NB4 (cell line): ENCODE results near the gene ATP9B.
"Not testable (repeated sequence)": the region's sequence is repeated elsewhere in the genome, so short reads cannot be mapped to it uniquely, and the experiment has no call there.

Experiments
- DNase-seq: peaks from one replicate; pipeline ENCODE4 v3.0.0; 2010; ENCODE audit warnings: low read depth
- H3K4me3 ChIP-seq: one replicate; pipeline ENCODE4 v1.5.1; 2011; ENCODE audit warnings: mild to moderate bottlenecking, low read depth, low read length, moderate library complexity
- MAX ChIP-seq: IDR thresholded peaks from 2 replicates; pipeline ENCODE4 v1.6.1; 2011; ENCODE audit warnings: low read depth, low read length
- MYC ChIP-seq: IDR thresholded peaks from 2 replicates; pipeline ENCODE4 v1.6.1; 2011; ENCODE audit warnings: low read depth, low read length
- POLR2A ChIP-seq: IDR thresholded peaks from 2 replicates; pipeline ENCODE4 v1.6.1; 2011; ENCODE audit warnings: mild to moderate bottlenecking; ENCODE audit not compliant: insufficient read length; ENCODE audit errors: extremely low read depth
- TF ChIP-seq, protein P1 (sequence below): IDR thresholded peaks from one replicate; pipeline ENCODE4 v1.5.1; 2012; ENCODE audit warnings: low read depth, low read length

The ATP9B gene

GRCh38 chr18:79275992-79276391 is 206.8 kb downstream of the ATP9B start:
- peak; percentile 11 for DNase-seq
- no peak overlapping the region for H3K4me3 ChIP-seq

GRCh38 chr18:79278896-79279295 is 209.7 kb downstream of the ATP9B start:
- TF ChIP-seq MYC (no peak), POLR2A (no peak), MAX (no peak)
- TF ChIP-seq, protein P1, sequence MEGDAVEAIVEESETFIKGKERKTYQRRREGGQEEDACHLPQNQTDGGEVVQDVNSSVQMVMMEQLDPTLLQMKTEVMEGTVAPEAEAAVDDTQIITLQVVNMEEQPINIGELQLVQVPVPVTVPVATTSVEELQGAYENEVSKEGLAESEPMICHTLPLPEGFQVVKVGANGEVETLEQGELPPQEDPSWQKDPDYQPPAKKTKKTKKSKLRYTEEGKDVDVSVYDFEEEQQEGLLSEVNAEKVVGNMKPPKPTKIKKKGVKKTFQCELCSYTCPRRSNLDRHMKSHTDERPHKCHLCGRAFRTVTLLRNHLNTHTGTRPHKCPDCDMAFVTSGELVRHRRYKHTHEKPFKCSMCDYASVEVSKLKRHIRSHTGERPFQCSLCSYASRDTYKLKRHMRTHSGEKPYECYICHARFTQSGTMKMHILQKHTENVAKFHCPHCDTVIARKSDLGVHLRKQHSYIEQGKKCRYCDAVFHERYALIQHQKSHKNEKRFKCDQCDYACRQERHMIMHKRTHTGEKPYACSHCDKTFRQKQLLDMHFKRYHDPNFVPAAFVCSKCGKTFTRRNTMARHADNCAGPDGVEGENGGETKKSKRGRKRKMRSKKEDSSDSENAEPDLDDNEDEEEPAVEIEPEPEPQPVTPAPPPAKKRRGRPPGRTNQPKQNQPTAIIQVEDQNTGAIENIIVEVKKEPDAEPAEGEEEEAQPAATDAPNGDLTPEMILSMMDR, result no peak
- H3K4me3 ChIP-seq, result no peak overlapping the region
- no peak for DNase-seq

More at GRCh38 chr18:79275992-79276391, 206.8 kb downstream of the ATP9B start:
- no peak for TF ChIP-seq POLR2A
- no peak for TF ChIP-seq MAX
- TF ChIP-seq, protein P1, result no peak
- no peak for TF ChIP-seq MYC

DNA sequence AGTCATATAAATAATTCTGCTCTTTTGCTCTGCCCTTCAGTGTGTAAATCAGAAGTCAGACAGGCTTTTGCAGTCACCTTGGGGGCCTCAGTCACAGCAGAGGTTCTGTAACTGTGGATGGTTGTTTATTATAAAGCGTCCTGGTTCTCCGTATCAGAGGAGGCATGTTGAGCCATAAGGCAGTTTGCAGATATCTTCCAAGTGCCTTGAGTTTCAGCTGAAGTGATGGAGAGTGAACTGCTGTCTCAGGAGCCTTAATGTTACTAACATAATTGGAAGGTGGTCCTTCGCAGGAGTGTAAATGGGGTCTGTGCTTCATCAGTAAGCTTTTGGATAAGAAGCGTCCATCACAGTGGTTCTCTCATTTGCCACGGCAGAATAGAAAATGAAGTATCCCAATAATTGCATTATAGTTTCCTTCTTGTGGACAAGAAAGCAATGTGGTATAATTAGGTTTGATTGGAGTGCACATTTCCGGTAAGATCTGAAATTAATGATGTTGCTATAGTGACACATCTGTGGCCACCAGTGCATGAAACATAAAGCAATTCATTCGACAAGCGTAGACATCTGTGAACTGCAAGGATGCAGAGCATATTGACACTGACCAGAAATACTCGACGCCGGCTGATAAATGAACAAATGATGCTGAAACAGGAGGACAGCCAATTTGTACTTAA is 214.1 kb downstream of the ATP9B start:
- DNase-seq, result no peak
- no peak overlapping the region for H3K4me3 ChIP-seq
- TF ChIP-seq MAX, result no peak
- TF ChIP-seq, protein P1, result no peak
- no peak for TF ChIP-seq MYC
- no peak for TF ChIP-seq POLR2A

- no peak overlapping the region for H3K4me3 ChIP-seq
- TF ChIP-seq, protein P1, result no peak
- no peak for DNase-seq
Measured at GRCh38 chr18:79283929-79284328, 214.7 kb downstream of the ATP9B start.

DNA sequence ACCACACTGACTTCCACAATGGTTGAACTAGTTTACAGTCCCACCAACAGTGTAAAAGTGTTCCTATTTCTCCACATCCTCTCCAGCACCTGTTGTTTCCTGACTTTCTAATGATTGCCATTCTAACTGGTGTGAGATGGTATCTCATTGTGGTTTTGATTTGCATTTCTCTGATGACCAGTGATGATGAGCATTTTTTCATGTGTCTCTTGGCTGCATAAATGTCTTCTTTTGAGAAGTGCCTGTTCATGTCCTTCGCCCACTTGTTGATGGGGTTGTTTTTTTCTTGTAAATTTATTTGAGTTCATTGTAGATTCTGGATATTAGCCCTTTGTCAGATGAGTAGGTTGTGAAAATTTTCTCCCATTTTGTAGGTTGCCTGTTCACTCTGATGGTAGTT is 216.0 kb downstream of the ATP9B start:
- H3K4me3 ChIP-seq, DNase-seq: not testable (repeated sequence)

DNA sequence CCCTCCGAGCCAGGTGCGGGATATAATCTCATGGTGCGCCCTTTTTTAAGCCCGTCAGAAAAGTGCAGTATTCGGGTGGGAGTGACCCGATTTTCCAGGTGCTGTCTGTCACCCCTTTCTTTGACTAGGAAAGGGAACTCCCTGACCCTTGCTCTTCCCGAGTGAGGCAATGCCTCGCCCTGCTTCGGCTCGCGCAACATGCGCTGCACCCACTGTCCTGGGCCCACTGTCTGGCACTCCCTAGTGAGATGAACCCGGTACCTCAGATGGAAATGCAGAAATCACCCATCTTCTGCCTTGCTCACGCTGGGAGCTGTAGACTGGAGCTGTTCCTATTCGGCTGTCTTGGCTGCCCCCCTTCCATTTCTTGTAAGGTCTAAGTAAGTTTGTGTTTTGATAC is 221.2 kb downstream of the ATP9B start:
- not testable (repeated sequence) for H3K4me3 ChIP-seq, DNase-seq

GRCh38 chr18:79290876-79291275 is 221.7 kb downstream of the ATP9B start:
- TF ChIP-seq POLR2A (no peak), MYC (no peak), MAX (no peak)
- TF ChIP-seq, protein P1, result no peak
- DNase-seq, result no peak
- H3K4me3 ChIP-seq, result no peak overlapping the region
